Osteocyte (in vitro differentiated cells): Measurements from ENCODE around the gene PSMB7. TPM values are rescaled to one million over a fixed set of nuclear protein-coding genes. Genes with fewer than 3 reads are reported as not detected.
A peak's percentile ranks its signal among the peaks of the same experiment; 100 is the strongest.

Experiments
- DNase-seq: peaks from one replicate; pipeline ENCODE4 v3.0.0; 2021; ENCODE audit warnings: mixed read lengths; ENCODE audit not compliant: unreplicated experiment; ENCODE audit errors: extremely low spot score
- H3K27ac Mint-ChIP-seq: one replicate; pipeline ENCODE4 v1.8.0; 2021; ENCODE audit warnings: mild to moderate bottlenecking, mixed read lengths; ENCODE audit not compliant: unreplicated experiment
- H3K27me3 Mint-ChIP-seq: one replicate; pipeline ENCODE4 v1.8.0; 2021; ENCODE audit warnings: mixed read lengths; ENCODE audit not compliant: unreplicated experiment
- H3K36me3 Mint-ChIP-seq: one replicate; pipeline ENCODE4 v1.8.0; 2021; ENCODE audit warnings: mixed read lengths; ENCODE audit not compliant: unreplicated experiment
- H3K4me1 Mint-ChIP-seq: one replicate; pipeline ENCODE4 v1.8.0; 2021; ENCODE audit warnings: mixed read lengths; ENCODE audit not compliant: unreplicated experiment
- H3K4me3 Mint-ChIP-seq: one replicate; pipeline ENCODE4 v1.8.0; 2021; ENCODE audit warnings: mild to moderate bottlenecking, moderate library complexity, mixed read lengths; ENCODE audit not compliant: unreplicated experiment
- H3K9me3 Mint-ChIP-seq: one replicate; pipeline ENCODE4 v1.8.0; 2021; ENCODE audit warnings: mixed read lengths; ENCODE audit not compliant: unreplicated experiment
- total RNA-seq: library from RNA; stranded (reverse); gene quantifications from 2 replicates; pipeline ENCODE4 v1.2.1, GENCODE V29; 2021
- TF ChIP-seq, protein P1 (sequence below): fragments of 200-600 bp; sonication (generic); IDR thresholded peaks from 2 replicates; pipeline ENCODE4 v1.5.0; 2021; ENCODE audit warnings: antibody characterized with exemption, mild to moderate bottlenecking, moderate library complexity

PSMB7 gene
- total RNA-seq, 1 donor from 2014 or later: 140 TPM

GRCh38 chr9:124414612-124415011, 630 bp downstream of the PSMB7 start:
- Mint-ChIP-seq H3K36me3 (peaks cover 26% of the 10 kb centered on the region), H3K9me3 (peaks cover 3% of the 10 kb centered on the region), H3K4me3 (peak overlapping the region; percentile 97), H3K27ac (peak overlapping the region; percentile 95), H3K4me1 (peaks cover 36% of the 10 kb centered on the region), H3K27me3 (no peaks in the 10 kb centered on the region)
- DNase-seq: no peak
- TF ChIP-seq, protein P1, sequence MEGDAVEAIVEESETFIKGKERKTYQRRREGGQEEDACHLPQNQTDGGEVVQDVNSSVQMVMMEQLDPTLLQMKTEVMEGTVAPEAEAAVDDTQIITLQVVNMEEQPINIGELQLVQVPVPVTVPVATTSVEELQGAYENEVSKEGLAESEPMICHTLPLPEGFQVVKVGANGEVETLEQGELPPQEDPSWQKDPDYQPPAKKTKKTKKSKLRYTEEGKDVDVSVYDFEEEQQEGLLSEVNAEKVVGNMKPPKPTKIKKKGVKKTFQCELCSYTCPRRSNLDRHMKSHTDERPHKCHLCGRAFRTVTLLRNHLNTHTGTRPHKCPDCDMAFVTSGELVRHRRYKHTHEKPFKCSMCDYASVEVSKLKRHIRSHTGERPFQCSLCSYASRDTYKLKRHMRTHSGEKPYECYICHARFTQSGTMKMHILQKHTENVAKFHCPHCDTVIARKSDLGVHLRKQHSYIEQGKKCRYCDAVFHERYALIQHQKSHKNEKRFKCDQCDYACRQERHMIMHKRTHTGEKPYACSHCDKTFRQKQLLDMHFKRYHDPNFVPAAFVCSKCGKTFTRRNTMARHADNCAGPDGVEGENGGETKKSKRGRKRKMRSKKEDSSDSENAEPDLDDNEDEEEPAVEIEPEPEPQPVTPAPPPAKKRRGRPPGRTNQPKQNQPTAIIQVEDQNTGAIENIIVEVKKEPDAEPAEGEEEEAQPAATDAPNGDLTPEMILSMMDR: no peak

DNA sequence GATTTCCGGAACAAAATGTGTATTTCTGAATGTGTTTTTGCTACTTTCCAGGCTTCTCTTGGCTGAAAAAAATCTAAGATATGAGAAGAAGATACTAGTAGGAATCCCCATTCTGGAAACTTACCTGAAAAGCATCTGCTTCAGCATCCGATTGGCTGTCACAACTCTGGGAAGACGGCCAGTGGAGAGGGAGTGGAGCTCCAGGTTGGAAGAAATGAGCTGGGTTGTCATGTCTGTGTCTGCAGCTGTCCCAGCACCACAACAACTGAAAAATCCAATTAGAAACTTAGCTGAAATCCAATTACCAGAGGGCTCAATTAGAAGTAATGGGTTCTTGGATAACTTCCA, 3.0 kb downstream of the PSMB7 start:
- Mint-ChIP-seq H3K4me3 (no peak overlapping the region), H3K27me3 (no peaks in the 10 kb centered on the region), H3K4me1 (peaks cover 33% of the 10 kb centered on the region), H3K9me3 (peaks cover 3% of the 10 kb centered on the region), H3K27ac (no peak overlapping the region), H3K36me3 (peaks cover 43% of the 10 kb centered on the region)
- no peak for DNase-seq
- TF ChIP-seq, protein P1: no peak

DNA sequence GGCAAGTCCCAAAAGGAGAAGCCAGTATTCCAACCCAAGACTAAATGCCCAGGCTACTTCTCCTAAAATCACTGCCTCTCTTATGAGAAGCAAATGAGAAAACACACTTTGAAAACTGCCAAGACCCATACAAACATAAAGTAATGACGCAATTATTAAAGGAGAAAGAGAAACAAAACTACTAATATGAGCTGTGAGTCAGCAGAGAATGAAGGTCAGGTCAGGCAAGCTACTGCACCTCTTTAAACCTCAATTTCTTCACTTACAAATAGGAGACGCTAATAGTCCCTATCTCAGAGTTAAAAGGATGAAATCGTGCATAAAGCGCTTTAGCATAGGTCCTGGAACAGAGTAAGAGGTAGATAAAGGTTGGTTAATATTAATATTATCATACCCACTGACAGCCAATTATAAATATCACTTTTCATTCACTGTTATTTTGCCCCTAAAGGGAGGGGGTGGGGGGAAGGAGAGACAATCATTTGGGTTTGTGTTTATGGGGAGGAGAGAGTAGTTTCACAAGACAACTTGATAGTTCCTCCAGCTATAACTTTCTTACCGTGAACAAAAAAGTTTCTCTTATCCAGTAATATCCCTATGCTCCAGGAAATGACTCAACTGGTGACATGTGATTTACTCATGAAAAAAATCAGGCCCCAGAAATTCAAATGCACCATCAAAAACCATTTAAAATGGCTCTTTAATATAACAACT, 3.6 kb downstream of the PSMB7 start:
- TF ChIP-seq, protein P1: no peak
- Mint-ChIP-seq H3K4me1 (peaks cover 33% of the 10 kb centered on the region), H3K36me3 (peaks cover 46% of the 10 kb centered on the region), H3K4me3 (no peak overlapping the region), H3K9me3 (peaks cover 3% of the 10 kb centered on the region), H3K27me3 (no peaks in the 10 kb centered on the region), H3K27ac (peak overlapping the region; percentile 43)
- no peak for DNase-seq

GRCh38 chr9:124410321-124410913, 4.8 kb downstream of the PSMB7 start:
- H3K27ac Mint-ChIP-seq: no peak overlapping the region
- DNase-seq: no peak
- H3K9me3 Mint-ChIP-seq: peaks cover under 1% of the 10 kb centered on the region
- TF ChIP-seq, protein P1: peak; percentile 52
- H3K4me1 Mint-ChIP-seq: peaks cover 32% of the 10 kb centered on the region
- H3K4me3 Mint-ChIP-seq: no peak overlapping the region
- H3K27me3 Mint-ChIP-seq: no peaks in the 10 kb centered on the region
- peaks cover 54% of the 10 kb centered on the region for H3K36me3 Mint-ChIP-seq

DNA sequence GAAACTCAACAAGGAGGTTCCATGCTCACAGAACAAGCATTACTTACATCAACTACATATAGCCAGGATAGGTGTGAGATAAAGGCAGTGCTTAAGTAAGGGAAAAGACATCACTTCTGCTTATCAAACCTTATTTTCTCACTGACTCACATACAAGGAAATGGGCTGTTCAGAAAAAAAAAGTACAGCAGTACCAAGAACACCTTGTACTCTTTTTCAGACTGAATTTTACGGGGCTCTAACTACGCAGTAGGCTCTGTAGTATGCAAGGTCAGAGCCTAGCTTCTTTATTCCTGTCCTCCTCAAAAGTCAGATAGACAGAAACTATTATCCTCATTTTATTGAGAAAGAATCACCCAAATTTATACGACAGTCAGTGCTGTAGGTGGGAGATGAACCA, 5.8 kb downstream of the PSMB7 start:
- H3K9me3 Mint-ChIP-seq: no peaks in the 10 kb centered on the region
- H3K27ac Mint-ChIP-seq: no peak overlapping the region
- peaks cover 30% of the 10 kb centered on the region for H3K4me1 Mint-ChIP-seq
- peaks cover 54% of the 10 kb centered on the region for H3K36me3 Mint-ChIP-seq
- DNase-seq: no peak
- TF ChIP-seq, protein P1: no peak
- H3K4me3 Mint-ChIP-seq: no peak overlapping the region
- H3K27me3 Mint-ChIP-seq: no peaks in the 10 kb centered on the region
